Esophagus squamous epithelium (tissue), 4 donors: ENCODE measurements around the gene CSNK2A2.

Experiments used
- POLR2A ChIP-seq, 4 donors: fragments of 450-650 bp; IDR thresholded peaks; one replicate each; pipeline ENCODE4 v1.6.1; 2017; ENCODE audit warnings: antibody characterized with exemption in 4 of 4, mild to moderate bottlenecking in 4 of 4, moderate library complexity in 3 of 4
- TF ChIP-seq, protein P1 (sequence below), 6 experiments: fragments of 450-650 bp in 4 of 6; fragments of 200-600 bp in 2 of 6; sonication (generic) in 2 of 6; IDR thresholded peaks; one replicate each; pipeline ENCODE4 v1.5.1; 2016 to 2019; ENCODE audit warnings: antibody characterized with exemption in 6 of 6, mild to moderate bottlenecking in 4 of 6, moderate library complexity in 4 of 6

DNA sequence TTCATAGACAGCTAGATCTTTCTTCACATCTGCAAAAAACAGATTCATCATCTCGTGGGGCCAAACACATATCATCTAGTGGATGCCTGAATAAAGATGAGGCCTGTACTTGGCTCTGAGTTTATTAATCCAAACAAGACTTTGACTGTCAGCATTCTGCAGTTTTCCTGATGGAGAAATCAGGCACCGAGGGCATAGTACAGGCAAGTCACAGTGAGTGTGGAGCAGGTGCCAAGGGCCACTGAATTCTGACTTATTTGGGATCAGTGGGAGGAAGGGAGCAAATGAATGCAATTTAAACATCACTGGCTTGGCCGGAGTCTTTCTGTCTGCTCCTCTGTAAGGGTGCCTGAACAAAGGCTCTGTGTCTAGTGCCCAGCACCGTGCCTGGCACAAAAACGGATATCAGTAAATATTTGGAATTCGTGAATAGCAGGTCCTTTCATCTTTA, 69.7 kb downstream of the CSNK2A2 start:
- TF ChIP-seq POLR2A (IDR thresholded peaks at IDR 0.05), result no peak
- TF ChIP-seq, protein P1, sequence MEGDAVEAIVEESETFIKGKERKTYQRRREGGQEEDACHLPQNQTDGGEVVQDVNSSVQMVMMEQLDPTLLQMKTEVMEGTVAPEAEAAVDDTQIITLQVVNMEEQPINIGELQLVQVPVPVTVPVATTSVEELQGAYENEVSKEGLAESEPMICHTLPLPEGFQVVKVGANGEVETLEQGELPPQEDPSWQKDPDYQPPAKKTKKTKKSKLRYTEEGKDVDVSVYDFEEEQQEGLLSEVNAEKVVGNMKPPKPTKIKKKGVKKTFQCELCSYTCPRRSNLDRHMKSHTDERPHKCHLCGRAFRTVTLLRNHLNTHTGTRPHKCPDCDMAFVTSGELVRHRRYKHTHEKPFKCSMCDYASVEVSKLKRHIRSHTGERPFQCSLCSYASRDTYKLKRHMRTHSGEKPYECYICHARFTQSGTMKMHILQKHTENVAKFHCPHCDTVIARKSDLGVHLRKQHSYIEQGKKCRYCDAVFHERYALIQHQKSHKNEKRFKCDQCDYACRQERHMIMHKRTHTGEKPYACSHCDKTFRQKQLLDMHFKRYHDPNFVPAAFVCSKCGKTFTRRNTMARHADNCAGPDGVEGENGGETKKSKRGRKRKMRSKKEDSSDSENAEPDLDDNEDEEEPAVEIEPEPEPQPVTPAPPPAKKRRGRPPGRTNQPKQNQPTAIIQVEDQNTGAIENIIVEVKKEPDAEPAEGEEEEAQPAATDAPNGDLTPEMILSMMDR (IDR thresholded peaks at IDR 0.05), result no peak
